Stimulated activated CD4-positive, alpha-beta T cell treated with anti-CD3 and anti-CD28 coated beads, Interleukin-1b, Interleukin-23, amount 100 ng/mL, for 48 hours (primary cell): Measurements from ENCODE around the gene DPP6.

Experiments used
- DNase-seq: peaks from one replicate; pipeline ENCODE4 v3.0.0-alpha.2; 2020

DPP6 gene

DNA sequence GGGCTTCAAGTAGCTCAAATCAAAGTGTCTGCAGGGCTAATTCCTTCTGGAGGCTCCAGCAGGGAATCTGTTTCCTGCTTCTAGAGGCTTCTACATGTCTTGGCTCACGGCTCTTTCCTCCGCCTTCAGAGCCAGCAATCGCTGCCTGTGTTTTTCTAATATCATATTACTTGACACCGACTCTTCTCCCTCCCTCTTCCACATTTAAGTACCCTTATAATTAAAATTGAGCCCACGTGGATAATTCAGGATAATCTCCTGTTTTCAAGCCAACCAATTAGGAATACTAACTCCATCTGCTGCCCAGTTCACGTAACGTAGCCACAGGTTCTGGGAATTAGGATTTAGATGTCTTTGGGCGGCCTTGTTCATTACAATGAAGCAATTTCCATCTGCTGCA, 372.2 kb downstream of the DPP6 start:
- DNase-seq, result no peak

DNA sequence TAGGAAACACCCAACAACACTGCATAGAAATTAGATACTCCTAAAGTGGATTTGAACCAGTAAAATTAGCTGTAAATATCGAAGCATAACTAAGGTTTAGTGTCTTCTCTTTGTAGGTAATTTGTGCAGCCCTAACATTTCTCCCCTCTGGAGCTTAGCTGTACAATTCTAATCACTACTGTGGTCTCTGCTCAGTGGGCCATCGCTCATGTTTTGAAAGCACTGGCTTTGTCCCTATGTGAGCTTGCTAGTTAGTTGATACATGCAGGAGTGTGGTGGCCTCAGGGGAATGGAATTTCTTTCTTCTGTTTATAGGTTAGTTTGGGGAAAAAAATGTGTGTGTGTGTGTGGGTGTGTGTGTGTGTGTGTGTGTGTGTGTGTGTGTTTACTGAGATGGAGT, 373.1 kb downstream of the DPP6 start:
- DNase-seq, result no peak

DNA sequence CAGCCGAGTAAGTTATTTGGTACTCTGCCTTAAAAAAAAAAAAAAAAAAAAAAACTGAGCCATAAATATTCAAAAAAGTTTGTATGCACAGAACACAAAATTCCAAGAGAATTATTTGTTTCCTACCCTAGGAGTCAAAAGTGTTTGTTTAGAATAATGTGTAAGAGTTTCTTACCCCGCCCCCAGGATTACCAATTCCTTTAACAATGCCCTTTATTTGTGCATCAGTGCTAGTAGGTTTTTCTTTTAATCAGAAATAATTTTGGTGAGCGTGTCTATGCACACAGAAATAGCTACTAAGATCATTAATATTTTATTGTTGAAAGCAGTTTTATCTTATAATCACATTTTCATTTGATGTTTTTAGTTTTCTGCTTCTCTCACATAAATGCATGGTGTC, 374.6 kb downstream of the DPP6 start:
- DNase-seq, result no peak

DNA sequence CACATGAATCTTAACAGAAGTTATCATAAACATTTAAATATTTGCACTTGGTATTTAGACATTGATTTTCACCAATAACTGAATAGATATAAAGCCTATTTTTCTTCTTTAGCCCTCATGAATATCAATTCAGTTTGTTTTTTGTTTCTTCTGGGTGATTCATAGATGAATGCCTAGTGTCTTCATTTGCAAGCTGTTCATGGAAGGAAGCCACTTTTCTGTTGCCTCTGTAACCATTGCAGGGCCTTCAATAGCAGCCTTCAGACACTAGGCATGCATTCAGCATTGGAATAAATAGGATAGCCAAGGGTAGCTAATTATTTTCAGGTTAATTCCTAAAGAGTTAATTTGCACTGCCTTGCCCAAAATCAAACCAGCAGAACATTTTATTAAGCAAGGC, 375.3 kb downstream of the DPP6 start:
- no peak for DNase-seq

DNA sequence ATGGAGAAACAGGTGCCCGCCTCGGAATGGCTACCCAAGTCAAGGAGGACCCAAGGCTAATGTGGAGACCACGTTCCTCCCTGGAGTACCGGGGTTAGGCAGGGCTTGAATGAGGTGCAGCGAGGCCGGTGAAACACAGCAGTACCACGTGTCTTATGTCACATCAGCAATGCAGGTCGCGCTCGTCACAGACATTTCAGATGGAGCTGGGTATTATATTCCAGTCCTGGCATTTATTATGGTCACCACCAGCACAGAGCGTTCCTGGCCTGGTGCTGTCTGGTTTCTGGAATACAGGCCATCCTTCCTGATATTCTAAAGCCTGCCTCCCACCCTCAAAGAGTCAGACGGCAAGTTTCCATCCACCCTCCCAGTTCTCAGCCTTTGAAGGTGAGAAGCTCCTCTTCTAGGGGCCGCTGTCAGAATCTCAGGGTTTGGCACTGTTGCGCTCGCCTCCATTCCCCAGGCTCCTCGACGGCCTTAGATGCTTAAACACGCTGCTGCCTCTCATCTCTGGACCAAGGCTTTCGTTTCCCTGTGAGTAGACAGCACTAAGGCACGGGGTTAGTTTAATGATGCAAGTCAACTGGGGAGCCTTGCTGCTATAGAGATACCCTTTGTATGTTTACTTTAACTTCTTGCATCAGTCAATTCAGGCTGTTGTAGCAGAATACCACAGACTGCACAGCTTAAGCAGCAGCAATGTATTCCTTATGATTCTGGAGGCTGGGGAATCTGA, 377.6 kb downstream of the DPP6 start:
- DNase-seq, result no peak

DNA sequence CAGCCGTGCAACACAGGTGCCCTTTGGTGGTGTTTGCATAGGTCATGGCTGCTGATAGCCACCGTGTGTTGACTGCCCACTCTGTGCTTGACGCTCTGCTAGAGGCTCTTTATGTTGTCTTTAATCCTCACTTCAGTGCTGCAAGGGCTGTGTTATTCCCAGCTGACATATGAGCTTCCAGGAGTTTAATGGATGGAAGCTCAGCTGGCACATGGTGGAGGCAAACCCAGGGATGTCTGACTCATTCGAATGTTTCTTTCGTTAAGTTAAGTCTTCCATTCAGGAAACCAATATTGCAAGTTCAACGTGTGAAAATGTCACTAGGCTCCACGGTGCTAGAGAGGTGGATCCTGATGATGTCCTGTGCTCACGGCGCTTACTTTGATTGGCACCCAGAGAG, 378.4 kb downstream of the DPP6 start:
- no peak for DNase-seq

DNA sequence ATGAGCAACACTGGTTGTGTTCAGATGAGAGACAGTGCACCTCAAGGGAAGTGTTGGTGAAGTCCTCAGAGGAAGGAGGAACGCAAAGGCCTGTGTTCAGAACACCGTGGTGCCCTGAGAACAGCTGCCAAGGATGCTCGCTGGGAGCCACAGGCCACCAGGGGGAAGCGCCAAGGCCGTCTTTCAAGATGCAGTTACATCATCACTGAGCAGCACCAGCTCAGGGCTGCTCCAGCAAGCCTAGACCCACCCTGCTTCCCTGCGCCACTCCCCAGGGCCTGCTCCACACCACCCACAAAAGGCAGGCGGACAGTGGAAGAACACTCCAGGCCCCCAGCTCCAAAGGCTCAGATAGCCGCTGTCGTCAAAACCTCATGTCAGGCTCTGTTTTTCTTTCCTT, 378.8 kb downstream of the DPP6 start:
- no peak for DNase-seq

DNA sequence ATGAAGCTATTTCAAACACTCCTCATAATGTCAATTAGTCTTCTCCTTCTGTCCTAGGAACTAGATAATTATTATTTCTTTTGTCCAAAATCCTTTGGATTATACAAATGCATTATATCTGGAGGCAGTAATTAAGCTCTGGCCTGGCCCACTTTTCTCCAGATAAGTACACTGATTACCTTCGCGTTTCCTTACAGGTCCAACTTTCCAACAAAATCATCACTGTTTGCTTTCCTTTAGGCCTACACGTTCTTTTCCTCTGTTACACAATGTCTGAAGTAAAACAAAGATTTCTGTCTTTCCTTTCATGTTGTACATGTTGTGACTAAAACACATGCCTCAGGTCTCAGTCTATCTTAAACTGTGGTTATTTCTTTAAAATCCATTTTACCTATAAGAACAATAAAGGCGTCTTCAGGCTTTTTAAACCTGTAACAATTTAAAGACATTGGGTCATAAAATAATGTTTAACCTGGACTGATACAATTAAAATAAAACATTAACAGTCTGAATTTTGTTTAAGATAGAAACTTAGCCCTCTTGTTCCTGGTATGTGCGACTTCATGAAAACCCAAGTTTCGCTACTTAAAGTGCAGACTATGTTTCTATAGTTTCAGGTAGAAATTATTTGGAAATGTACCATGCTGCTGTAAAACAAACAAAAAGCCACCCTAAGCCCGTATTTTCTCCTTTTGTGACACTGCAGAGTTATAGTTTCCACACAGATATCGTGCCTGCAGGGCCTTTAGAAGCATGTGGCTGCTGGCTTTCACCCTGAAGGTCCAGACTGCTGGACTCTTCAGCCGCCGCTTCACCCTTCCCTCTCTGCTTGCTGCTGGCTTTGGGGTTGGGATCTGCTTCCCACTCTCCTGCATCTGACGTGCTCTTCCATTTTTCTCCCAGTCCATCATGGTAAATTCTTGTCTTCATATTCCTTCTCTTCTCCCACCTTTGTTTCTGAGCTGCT, 381.7 kb downstream of the DPP6 start:
- no peak for DNase-seq

DNA sequence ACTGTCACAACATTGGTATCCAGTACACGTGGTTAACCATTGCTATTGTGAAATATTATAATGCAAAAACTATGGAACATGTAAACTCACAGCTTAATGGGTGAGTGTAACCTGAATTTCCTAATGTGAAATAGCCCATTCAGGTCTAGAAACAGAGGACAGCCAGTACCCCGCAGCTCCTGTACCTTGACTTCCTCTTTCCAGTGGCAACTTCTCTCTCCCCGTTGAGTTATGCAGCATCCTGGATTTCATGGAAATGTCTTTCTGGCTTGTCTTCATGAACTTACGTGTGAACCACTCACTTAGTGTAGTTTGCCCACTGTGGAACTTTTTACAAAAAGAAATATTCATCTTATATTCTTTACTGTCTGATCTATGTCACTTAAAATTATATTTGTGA, 384.4 kb downstream of the DPP6 start:
- no peak for DNase-seq

DNA sequence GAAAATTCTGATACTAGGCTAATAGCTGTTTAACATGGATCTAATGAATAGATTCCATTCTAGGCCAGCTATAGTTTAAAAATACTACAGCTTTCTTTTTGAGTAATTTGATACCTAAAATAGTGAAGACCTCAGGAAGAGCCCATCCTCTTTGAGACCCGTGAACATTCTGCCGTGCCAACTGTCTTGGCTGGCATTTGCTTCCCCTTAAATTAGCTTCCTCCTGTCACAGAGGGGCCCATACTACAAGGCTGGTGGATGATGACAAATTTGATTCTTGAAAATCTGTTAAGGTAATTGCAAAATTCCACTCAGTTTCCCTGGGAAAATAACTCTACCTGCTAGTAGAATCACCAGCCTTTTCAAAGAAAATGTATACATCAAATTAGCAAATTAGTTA, 385.0 kb downstream of the DPP6 start:
- DNase-seq, result no peak

DNA sequence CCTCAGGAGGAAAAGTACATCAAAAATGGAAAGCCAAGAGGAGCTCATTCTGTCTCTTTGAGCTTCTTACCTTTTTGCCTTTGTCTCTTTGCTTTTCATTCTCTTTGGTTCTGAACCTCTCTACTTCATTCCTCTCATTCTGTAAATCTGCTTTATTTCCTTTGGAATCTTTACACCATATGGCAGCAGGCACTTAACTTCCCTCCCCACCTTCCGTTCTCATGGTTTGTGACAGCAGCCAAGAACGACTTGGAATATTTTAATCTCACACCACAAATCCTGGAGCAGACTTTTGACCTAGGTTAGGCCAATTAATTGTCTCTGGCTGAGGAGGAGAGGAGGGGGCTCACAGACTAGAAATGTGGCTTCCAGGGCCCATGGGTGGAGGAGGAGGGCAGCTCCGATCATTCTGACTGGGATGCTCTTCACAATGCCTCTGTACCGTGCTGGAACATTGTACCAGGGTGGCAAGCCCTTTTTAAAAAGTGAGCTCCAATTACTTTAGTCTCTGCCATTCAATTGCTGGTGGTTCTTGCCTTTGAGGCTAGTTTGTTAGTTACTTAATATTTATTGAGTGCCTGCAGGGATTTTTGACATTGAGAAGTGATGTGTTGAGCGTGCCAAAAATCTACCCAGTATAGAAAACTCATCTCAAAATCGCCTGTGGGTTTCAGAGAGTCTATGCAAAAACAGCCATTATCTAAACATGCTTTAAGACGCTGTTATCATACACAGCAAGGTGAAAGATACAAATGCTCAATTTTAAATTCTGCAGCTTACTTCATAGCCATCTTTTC, 386.6 kb downstream of the DPP6 start:
- no peak for DNase-seq

DNA sequence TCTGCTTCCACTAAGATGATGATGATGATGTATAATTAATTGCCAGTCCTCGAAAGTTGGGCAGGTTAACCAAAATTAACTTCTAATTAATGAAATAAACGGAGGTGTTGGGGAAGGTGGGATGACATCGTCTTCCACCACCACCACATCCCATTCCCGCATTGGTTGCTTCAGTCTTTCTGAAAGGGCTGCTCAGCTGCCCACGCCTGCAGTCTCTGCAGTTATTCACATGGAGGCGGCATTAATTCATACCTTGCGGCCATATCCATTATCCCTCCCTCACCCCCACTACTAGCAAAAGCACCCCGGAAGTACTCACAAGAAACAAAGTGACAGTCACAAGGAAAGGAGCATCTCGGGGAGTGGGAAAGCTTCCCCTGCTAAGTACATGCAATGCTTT, 387.9 kb downstream of the DPP6 start:
- no peak for DNase-seq

DNA sequence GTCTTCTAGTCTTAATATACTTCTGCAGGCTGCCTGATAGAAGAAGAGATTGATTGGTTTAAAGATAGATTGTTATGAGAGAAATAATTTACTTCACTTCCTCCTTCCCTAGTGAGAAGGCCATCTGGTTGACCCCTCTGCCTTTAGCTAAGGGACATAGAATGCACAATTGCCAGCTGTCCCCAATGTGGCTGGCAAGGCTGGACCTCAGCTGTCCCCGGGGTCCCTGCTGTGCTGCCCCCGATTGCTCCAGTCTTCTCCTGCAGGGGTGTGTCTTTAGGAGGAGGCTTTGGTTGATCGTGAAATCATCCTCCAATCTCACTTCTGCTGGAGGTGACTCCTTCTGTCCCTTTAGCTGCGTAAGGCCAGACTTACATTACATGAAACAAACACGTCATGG, 388.5 kb downstream of the DPP6 start:
- no peak for DNase-seq

DNA sequence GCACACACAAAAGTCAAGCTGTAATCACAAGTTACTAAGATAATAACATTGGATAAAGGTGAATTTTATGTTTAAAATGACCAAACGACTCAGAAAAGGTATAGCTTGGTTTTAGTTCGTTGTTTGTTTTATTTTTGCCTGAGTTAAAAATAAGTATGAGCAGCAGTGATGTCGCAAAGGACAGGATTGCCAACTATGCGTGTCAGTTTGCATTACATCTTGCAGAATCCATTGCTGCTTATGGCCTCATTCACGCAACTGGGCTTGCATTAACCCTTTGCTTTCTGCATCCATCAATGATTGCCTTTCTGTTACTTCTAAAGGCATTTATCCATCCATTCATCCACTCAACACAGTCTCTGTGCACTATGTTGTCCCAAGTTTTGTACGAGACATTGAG, 389.6 kb downstream of the DPP6 start:
- no peak for DNase-seq

DNA sequence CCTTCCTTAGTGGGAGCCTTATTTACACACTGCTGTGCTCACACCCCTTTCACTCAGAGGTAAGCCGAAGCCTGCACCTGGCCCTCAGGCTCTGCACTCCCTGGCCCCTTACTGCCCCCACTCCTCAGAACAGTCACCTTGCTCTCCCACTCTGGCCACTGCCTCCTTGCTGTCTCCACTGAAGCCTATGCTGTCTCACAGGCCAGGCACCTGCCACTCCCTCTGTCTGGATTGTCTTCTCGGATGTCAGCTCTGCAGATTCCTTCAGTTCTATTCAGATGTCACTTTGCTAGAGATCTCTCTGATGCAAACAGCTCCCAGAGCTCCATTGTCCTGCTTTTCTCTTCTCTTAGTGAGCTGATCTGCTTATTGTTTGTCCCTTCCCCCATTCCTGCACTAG, 390.7 kb downstream of the DPP6 start:
- no peak for DNase-seq

DNA sequence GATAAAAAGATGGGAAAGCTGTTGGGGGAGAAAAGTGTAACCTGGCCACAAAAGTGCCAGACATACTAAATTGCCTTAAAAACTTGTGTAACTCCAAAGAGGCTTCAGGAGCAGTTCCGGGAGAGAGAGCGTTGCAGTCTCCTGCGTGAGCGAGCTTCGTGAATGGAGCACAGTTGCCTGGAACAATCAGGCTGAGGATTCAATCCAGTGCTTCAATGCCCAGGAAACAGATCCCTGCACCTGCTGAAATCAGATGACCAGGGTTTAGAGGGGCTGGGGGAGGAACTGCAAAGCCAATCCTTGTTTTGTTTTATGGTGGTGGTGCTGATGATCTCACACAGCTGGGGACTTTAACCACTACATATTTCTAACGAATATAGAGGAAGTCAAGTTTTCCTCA, 398.3 kb downstream of the DPP6 start:
- DNase-seq, result no peak

DNA sequence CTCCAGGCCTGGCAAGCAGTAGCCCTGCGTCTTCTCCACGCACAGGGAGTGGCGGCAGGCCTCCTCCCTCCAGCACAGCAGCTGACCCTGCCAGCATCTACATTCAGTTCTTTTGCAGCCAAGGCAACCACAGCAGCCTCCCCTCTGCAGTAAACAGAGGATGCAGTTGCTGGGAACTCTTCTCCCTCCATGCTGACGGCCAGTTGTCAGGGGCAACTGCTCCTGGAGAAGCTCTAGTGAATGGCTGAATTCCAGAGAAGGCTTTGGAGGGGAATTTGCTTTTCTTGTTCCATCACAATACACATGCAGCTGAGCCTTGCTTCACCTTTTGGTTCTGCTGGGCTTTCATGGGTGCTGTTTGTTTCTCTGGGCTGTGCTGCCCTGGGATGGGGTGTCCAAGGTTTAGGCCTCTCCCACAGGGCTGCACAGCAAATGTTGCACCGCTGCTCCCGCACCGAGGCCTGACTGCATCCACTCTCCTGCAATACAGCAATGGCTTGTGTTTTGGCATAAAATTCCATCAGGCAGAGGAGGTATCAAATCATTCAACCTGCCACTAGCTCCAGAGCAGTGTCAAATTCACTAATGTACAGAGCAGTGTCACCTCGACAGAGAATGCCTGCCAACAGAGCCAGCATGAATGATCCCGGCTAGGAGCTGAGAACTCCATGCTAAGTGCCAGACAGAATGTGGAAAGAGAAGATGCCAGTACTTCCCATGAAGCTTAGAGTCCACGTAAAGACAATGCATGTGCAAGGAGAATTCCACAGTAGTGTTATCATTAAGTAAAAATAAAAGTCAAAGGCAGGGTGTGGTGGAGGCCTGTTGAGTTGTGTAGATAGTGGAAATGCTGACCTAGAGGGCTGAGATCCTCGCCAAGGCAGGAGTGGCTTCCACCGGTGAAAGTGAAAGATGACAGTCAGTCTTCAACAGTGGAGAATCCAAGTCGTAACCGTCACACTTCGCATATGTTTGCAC, 399.6 kb downstream of the DPP6 start:
- no peak for DNase-seq

DNA sequence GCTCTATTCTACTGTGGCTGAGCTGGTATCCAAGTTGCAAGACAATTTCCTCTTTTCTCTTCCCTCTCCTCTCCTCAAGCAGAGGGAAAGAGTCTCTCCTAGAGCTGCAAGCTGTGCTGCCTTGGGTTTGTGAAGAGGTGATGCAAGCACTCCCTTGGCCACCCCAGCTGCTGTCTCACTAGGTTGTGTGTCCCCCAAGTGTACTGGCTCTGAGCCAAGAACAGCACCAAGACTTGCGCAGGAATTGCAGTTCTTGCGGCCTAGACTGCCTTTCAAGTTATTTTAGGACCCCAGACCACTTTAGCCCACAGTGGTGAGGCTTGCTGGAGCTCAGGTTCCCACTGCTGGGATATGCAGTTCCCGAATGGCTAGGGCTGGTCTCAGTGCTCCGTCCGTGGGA, 411.6 kb downstream of the DPP6 start:
- no peak for DNase-seq

DNA sequence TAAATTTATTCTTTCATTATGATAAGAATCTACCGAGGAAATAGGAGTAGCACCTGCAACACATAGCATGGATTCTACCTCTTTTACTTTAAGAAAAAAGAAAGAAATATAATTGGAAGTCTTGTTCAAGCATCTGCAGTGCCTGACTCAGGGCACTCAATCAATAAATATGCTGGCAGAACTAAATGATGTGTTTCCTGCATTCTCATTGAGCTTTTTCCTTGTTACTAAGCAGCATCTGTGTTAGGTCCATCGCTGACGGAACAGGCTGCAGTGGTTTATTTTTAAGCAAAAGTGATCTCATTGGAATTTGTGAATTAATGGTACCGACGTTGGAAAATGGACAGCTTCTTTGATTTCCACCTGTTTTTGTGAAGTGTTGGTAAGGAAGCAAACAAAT, 417.5 kb downstream of the DPP6 start:
- DNase-seq, result no peak

DNA sequence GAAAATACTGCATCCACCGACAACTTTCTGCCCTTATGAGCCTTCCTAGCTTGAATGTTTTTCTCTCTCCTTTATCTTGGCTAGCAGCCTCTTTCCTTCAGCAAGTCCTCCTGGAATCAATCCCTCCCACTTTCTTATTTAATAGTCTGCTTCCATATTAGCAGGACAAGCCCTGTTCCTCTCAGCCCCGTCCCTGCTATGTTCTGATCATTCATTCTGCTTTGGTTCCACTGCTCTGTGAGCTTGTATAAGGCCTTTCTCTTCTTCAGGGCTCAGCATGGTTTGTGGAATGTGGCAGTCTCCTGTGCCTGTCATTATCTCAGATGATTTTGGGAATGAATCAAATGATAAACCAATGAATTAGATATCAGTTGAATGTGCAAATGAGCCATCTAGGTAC, 420.1 kb downstream of the DPP6 start:
- no peak for DNase-seq

DNA sequence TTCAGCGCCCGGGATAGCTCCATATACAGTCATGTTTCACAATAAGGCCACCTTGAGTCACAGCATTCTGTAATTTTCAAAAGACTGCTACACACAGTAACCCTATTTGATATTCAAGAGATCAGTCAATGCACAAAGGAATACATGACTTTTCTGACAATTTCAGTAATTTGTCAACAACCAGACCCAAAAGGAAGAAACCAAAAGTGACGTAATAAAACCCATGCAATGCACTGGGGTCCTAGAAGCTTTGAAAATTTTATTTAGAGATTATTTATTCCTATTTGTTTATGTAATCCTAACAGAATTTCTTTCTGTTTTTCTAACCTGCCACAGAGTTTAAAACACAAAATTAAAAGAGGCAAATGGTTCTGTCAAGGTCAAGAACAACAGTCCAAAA, 421.2 kb downstream of the DPP6 start:
- no peak for DNase-seq

DNA sequence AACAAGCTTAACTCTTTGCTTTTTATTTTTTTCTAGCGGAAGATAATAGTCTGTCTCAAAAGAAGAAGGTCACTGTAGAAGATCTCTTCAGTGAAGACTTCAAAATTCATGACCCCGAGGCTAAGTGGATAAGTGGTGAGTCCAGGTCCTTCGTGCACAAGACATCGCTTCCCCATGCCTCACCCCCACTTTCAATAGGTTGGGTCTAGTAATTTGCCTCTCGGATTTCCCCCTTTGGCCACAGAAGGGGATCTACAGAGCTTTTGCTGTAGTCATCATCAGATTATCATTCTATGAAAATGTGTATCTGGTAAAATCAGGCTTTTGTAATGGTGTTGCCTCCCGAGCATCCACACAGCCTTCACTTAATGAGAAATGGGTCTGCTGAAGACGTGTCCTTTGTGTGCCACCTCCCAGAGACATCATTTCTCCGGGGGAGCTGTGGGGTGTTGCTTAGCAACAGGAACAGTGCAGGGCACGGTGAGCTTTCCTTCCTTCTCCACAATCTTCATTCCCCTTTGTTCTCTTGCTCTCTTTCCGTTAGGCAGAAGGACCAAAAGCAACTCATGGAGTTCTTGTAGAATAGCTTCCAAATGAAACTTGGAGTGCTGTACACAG, 422.8 kb downstream of the DPP6 start:
- no peak for DNase-seq
